ENCODE measurements around the gene NDUFAF2. TPM values are rescaled to one million over a fixed set of nuclear protein-coding genes. Genes with fewer than 3 reads are reported as not detected.
"Not testable (repeated sequence)": the region's sequence is repeated elsewhere in the genome, so short reads cannot be mapped to it uniquely, and the experiment has no call there.

Gene NDUFAF2
- total RNA-seq, 1 experiment from 2014 or later: 44.5 TPM

DNA sequence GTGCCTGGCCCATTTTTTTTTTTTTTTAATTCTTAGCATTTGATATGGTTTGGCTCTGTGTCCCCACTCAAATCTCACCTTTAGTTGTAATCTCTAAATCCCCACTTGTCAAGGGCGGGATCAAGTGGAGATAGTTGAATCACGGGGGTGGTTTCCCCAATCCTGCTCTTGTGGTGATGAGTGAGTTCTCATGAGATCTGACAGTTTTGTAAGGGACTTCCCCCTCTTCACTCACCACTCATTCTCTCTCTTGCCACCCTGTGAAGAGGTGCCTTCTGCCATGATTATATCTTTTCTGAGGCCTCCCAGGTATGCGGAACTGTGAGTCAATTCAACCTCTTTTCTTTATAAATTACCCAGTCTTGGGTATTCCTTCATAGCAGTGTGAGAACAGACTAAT lies 27.2 kb downstream of the NDUFAF2 start:
- no peak overlapping the region for H3K4me3 Mint-ChIP-seq (ENCODE audit: low read depth, unreplicated experiment)
- no peaks in the 10 kb centered on the region for H3K36me3 Mint-ChIP-seq (ENCODE audit: insufficient read depth, unreplicated experiment)
- H3K4me1 Mint-ChIP-seq (ENCODE audit: low read depth, unreplicated experiment): peaks cover 5% of the 10 kb centered on the region
- CTCF ChIA-PET: interaction anchor here (0.7 kb wide), 1 partner anchor 357 kb away, joined by 4 read pairs; no protein-coding TSS in a partner anchor
- no peak for TF ChIP-seq CTCF (IDR thresholded peaks at IDR 0.05; ENCODE audit: unreplicated experiment)
- DNase-seq: no peak
- intact Hi-C loops (cut with micrococcal nuclease; ENCODE audit: unreplicated experiment): no loop called here
- BruUV-seq (replicated peaks): no TSS peak
- no peaks in the 10 kb centered on the region for H3K27me3 Mint-ChIP-seq (ENCODE audit: unreplicated experiment)
- H3K9me3 Mint-ChIP-seq (ENCODE audit: low read depth, unreplicated experiment): peaks cover 6% of the 10 kb centered on the region
- no peak overlapping the region for H3K27ac Mint-ChIP-seq (ENCODE audit: unreplicated experiment)

GRCh38 chr5:60977956-60978737 lies 33.1 kb downstream of the NDUFAF2 start:
- TF ChIP-seq CTCF (IDR thresholded peaks at IDR 0.05; ENCODE audit: unreplicated experiment): no peak
- intact Hi-C loops (cut with micrococcal nuclease; ENCODE audit: unreplicated experiment): no loop called here
- Mint-ChIP-seq H3K4me1 (ENCODE audit: low read depth, unreplicated experiment) (no peaks in the 10 kb centered on the region), H3K27ac (ENCODE audit: unreplicated experiment) (no peak overlapping the region), H3K36me3 (ENCODE audit: insufficient read depth, unreplicated experiment) (no peaks in the 10 kb centered on the region), H3K27me3 (ENCODE audit: unreplicated experiment) (no peaks in the 10 kb centered on the region), H3K4me3 (ENCODE audit: low read depth, unreplicated experiment) (no peak overlapping the region), H3K9me3 (ENCODE audit: low read depth, unreplicated experiment) (peaks cover 4% of the 10 kb centered on the region)
- no peak for DNase-seq
- CTCF ChIA-PET: interaction anchor here (0.9 kb wide), 1 partner anchor 79 kb away, joined by 7 read pairs; no protein-coding TSS in a partner anchor
- BruUV-seq (replicated peaks): no TSS peak

GRCh38 chr5:60978968-60979367 lies 34.0 kb downstream of the NDUFAF2 start:
- H3K4me1 Mint-ChIP-seq (ENCODE audit: low read depth, unreplicated experiment): no peaks in the 10 kb centered on the region
- peaks cover 4% of the 10 kb centered on the region for H3K9me3 Mint-ChIP-seq (ENCODE audit: low read depth, unreplicated experiment)
- no peaks in the 10 kb centered on the region for H3K27me3 Mint-ChIP-seq (ENCODE audit: unreplicated experiment)
- CTCF ChIA-PET: no interaction called here
- intact Hi-C loops (cut with micrococcal nuclease; ENCODE audit: unreplicated experiment): no loop called here
- TF ChIP-seq CTCF (IDR thresholded peaks at IDR 0.05; ENCODE audit: unreplicated experiment): no peak
- no peak for DNase-seq
- H3K27ac Mint-ChIP-seq (ENCODE audit: unreplicated experiment): no peak overlapping the region
- BruUV-seq (replicated peaks): no TSS peak
- no peaks in the 10 kb centered on the region for H3K36me3 Mint-ChIP-seq (ENCODE audit: insufficient read depth, unreplicated experiment)
- H3K4me3 Mint-ChIP-seq (ENCODE audit: low read depth, unreplicated experiment): no peak overlapping the region

DNA sequence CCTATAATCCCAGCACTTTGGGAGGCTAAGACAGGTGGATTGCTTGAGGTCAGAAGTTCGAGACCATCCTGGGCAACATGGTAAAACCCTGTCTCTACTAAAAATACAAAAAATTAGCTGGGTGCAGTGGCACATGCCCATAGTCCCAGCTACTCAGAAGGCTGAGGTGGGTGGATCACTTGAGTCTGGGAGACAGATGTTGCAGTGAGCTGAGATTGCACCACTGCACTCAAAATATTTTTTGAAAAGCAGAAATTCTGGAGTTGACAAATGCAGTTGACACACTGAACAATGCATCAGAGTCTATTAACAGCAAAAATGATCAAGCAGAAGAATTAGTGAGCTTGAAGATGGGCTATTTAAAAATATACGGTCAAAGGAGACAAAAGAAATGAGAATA lies 35.5 kb downstream of the NDUFAF2 start:
- Mint-ChIP-seq H3K9me3 (ENCODE audit: low read depth, unreplicated experiment) (peaks cover 8% of the 10 kb centered on the region), H3K4me3 (ENCODE audit: low read depth, unreplicated experiment) (no peak overlapping the region), H3K4me1 (ENCODE audit: low read depth, unreplicated experiment) (no peaks in the 10 kb centered on the region), H3K27ac (ENCODE audit: unreplicated experiment) (no peak overlapping the region), H3K27me3 (ENCODE audit: unreplicated experiment) (no peaks in the 10 kb centered on the region), H3K36me3 (ENCODE audit: insufficient read depth, unreplicated experiment) (no peaks in the 10 kb centered on the region)
- intact Hi-C loops (cut with micrococcal nuclease; ENCODE audit: unreplicated experiment): no loop called here
- TF ChIP-seq CTCF (IDR thresholded peaks at IDR 0.05; ENCODE audit: unreplicated experiment): no peak
- CTCF ChIA-PET: interaction anchor here (0.5 kb wide), 1 partner anchor 1304 kb away, joined by 3 read pairs; no protein-coding TSS in a partner anchor
- DNase-seq: no peak
- no TSS peak for BruUV-seq (replicated peaks)

GRCh38 chr5:60982127-60982526 lies 37.1 kb downstream of the NDUFAF2 start:
- intact Hi-C loops (cut with micrococcal nuclease; ENCODE audit: unreplicated experiment); H3K4me1 Mint-ChIP-seq (ENCODE audit: low read depth, unreplicated experiment); DNase-seq; BruUV-seq (replicated peaks); CTCF ChIA-PET; H3K27me3 Mint-ChIP-seq (ENCODE audit: unreplicated experiment); H3K36me3 Mint-ChIP-seq (ENCODE audit: insufficient read depth, unreplicated experiment); H3K4me3 Mint-ChIP-seq (ENCODE audit: low read depth, unreplicated experiment); H3K27ac Mint-ChIP-seq (ENCODE audit: unreplicated experiment): not testable (repeated sequence)
- peaks cover 10% of the 10 kb centered on the region for H3K9me3 Mint-ChIP-seq (ENCODE audit: low read depth, unreplicated experiment)

Measured in Calu3 (cell line).